ENCODE data around the gene FMNL2.

FMNL2 gene

GRCh38 chr2:152454371-152454770 is 119.4 kb downstream of the FMNL2 start:
- H3K4me3 ChIP-seq (ENCODE audit: low read length in 2 of 2) = no peak overlapping the region
- H3K27ac ChIP-seq (ENCODE audit: low read depth in 2 of 2, low read length in 2 of 2) = no peak overlapping the region
- H3K36me3 ChIP-seq (ENCODE audit: control insufficient read depth in 2 of 2, insufficient read depth in 2 of 2, low read length in 2 of 2) = no peaks in the 10 kb centered on the region
- no peaks in the 10 kb centered on the region for H3K9me3 ChIP-seq (ENCODE audit: control insufficient read depth in 2 of 2, low read length in 2 of 2)
- H3K9ac ChIP-seq (ENCODE audit: low read depth in 1 of 2, low read length in 2 of 2) = no peak overlapping the region
- H3K27me3 ChIP-seq (ENCODE audit: control insufficient read depth in 2 of 2, insufficient read depth in 2 of 2, low read length in 2 of 2) = no peaks in the 10 kb centered on the region
- no peaks in the 10 kb centered on the region for H3K4me1 ChIP-seq (ENCODE audit: control insufficient read depth in 2 of 2, insufficient read depth in 2 of 2, low read length in 2 of 2)

- H3K27me3 ChIP-seq (ENCODE audit: control insufficient read depth in 2 of 2, insufficient read depth in 2 of 2, low read length in 2 of 2) = no peaks in the 10 kb centered on the region
- no peak overlapping the region for H3K9ac ChIP-seq (ENCODE audit: low read depth in 1 of 2, low read length in 2 of 2)
- no peaks in the 10 kb centered on the region for H3K4me1 ChIP-seq (ENCODE audit: control insufficient read depth in 2 of 2, insufficient read depth in 2 of 2, low read length in 2 of 2)
- H3K27ac ChIP-seq (ENCODE audit: low read depth in 2 of 2, low read length in 2 of 2) = no peak overlapping the region
- no peak overlapping the region for H3K4me3 ChIP-seq (ENCODE audit: low read length in 2 of 2)
- no peaks in the 10 kb centered on the region for H3K9me3 ChIP-seq (ENCODE audit: control insufficient read depth in 2 of 2, low read length in 2 of 2)
- no peaks in the 10 kb centered on the region for H3K36me3 ChIP-seq (ENCODE audit: control insufficient read depth in 2 of 2, insufficient read depth in 2 of 2, low read length in 2 of 2)
Measured at GRCh38 chr2:152454960-152455359, 120.0 kb downstream of the FMNL2 start.

- Histone ChIP-seq H3K27ac (ENCODE audit: low read depth in 2 of 2, low read length in 2 of 2) (no peak overlapping the region), H3K27me3 (ENCODE audit: control insufficient read depth in 2 of 2, insufficient read depth in 2 of 2, low read length in 2 of 2) (no peaks in the 10 kb centered on the region), H3K4me3 (ENCODE audit: low read length in 2 of 2) (no peak overlapping the region), H3K9me3 (ENCODE audit: control insufficient read depth in 2 of 2, low read length in 2 of 2) (no peaks in the 10 kb centered on the region), H3K4me1 (ENCODE audit: control insufficient read depth in 2 of 2, insufficient read depth in 2 of 2, low read length in 2 of 2) (no peaks in the 10 kb centered on the region), H3K9ac (ENCODE audit: low read depth in 1 of 2, low read length in 2 of 2) (no peak overlapping the region), H3K36me3 (ENCODE audit: control insufficient read depth in 2 of 2, insufficient read depth in 2 of 2, low read length in 2 of 2) (no peaks in the 10 kb centered on the region)
Measured at GRCh38 chr2:152455738-152456137, 120.8 kb downstream of the FMNL2 start.

DNA sequence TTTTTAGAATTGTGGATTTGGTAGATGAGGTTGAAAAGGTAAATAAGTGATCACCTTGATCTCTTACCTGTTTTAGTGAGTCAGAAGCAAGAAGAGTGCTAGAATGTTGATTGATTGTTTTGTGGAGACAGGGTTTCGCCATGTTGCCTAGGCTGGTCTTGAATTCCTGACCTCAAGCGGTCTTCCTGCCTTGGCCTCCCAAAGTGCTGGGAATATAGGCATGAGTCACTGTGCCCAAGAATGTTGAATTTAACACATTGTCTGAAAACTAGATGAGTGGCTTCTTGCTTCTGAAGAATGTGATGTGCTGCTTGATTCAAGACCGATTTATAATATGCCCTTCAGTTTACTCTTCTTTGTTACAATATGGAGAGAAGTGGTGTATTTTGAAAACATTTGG is 121.3 kb downstream of the FMNL2 start:
- H3K4me3 ChIP-seq (ENCODE audit: low read length in 2 of 2) = no peak overlapping the region
- no peaks in the 10 kb centered on the region for H3K4me1 ChIP-seq (ENCODE audit: control insufficient read depth in 2 of 2, insufficient read depth in 2 of 2, low read length in 2 of 2)
- no peak overlapping the region for H3K9ac ChIP-seq (ENCODE audit: low read depth in 1 of 2, low read length in 2 of 2)
- no peaks in the 10 kb centered on the region for H3K9me3 ChIP-seq (ENCODE audit: control insufficient read depth in 2 of 2, low read length in 2 of 2)
- H3K27me3 ChIP-seq (ENCODE audit: control insufficient read depth in 2 of 2, insufficient read depth in 2 of 2, low read length in 2 of 2) = no peaks in the 10 kb centered on the region
- H3K27ac ChIP-seq (ENCODE audit: low read depth in 2 of 2, low read length in 2 of 2) = no peak overlapping the region
- no peaks in the 10 kb centered on the region for H3K36me3 ChIP-seq (ENCODE audit: control insufficient read depth in 2 of 2, insufficient read depth in 2 of 2, low read length in 2 of 2)

- Histone ChIP-seq H3K9ac (ENCODE audit: low read depth in 1 of 2, low read length in 2 of 2) (no peak overlapping the region), H3K27me3 (ENCODE audit: control insufficient read depth in 2 of 2, insufficient read depth in 2 of 2, low read length in 2 of 2) (no peaks in the 10 kb centered on the region), H3K9me3 (ENCODE audit: control insufficient read depth in 2 of 2, low read length in 2 of 2) (no peaks in the 10 kb centered on the region), H3K27ac (ENCODE audit: low read depth in 2 of 2, low read length in 2 of 2) (no peak overlapping the region), H3K36me3 (ENCODE audit: control insufficient read depth in 2 of 2, insufficient read depth in 2 of 2, low read length in 2 of 2) (no peaks in the 10 kb centered on the region), H3K4me3 (ENCODE audit: low read length in 2 of 2) (no peak overlapping the region), H3K4me1 (ENCODE audit: control insufficient read depth in 2 of 2, insufficient read depth in 2 of 2, low read length in 2 of 2) (no peaks in the 10 kb centered on the region)
Measured at GRCh38 chr2:152458441-152458940, 123.5 kb downstream of the FMNL2 start.

DNA sequence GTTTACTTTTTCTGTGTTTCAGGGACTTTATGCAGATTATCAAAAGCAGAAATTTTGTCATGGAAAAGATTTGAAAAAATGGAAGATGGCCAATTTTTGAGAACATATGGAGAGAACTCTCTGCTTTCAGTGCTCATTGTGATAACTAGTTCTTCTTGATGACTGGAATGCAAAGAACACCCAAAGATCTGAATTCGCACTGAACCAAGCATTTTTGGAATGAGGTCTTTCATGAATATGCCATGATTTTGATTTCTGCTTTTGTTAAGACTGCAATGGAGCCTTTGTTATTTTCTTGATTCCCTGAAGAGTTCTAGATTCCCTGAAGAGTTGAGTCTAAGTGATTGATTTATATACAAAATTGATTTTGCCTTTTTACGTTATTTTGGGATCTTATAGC is 124.1 kb downstream of the FMNL2 start:
- no peaks in the 10 kb centered on the region for H3K27me3 ChIP-seq (ENCODE audit: control insufficient read depth in 2 of 2, insufficient read depth in 2 of 2, low read length in 2 of 2)
- no peak overlapping the region for H3K27ac ChIP-seq (ENCODE audit: low read depth in 2 of 2, low read length in 2 of 2)
- no peak overlapping the region for H3K4me3 ChIP-seq (ENCODE audit: low read length in 2 of 2)
- no peak overlapping the region for H3K9ac ChIP-seq (ENCODE audit: low read depth in 1 of 2, low read length in 2 of 2)
- H3K36me3 ChIP-seq (ENCODE audit: control insufficient read depth in 2 of 2, insufficient read depth in 2 of 2, low read length in 2 of 2) = no peaks in the 10 kb centered on the region
- H3K9me3 ChIP-seq (ENCODE audit: control insufficient read depth in 2 of 2, low read length in 2 of 2) = no peaks in the 10 kb centered on the region
- H3K4me1 ChIP-seq (ENCODE audit: control insufficient read depth in 2 of 2, insufficient read depth in 2 of 2, low read length in 2 of 2) = no peaks in the 10 kb centered on the region

DNA sequence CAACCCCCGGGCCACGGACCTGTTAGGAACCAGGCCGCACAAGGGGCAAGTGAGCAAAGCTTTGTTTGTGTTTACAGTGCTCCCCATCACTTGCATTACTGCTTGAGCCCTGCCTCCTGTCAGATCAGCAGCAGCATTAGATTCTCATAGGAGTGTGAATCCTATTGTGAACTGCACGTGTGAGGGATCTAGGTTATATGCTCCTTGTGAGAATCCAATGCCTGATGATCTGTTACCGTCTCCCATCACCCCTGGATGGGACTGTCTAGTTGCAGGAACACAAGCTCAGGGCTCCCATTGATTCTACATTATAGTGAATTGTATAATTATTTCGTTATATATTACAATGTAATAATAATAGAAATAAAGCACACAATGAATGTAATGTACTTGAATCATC is 125.6 kb downstream of the FMNL2 start:
- Histone ChIP-seq H3K9ac (ENCODE audit: low read depth in 1 of 2, low read length in 2 of 2) (no peak overlapping the region), H3K4me3 (ENCODE audit: low read length in 2 of 2) (no peak overlapping the region), H3K36me3 (ENCODE audit: control insufficient read depth in 2 of 2, insufficient read depth in 2 of 2, low read length in 2 of 2) (no peaks in the 10 kb centered on the region), H3K4me1 (ENCODE audit: control insufficient read depth in 2 of 2, insufficient read depth in 2 of 2, low read length in 2 of 2) (no peaks in the 10 kb centered on the region), H3K27me3 (ENCODE audit: control insufficient read depth in 2 of 2, insufficient read depth in 2 of 2, low read length in 2 of 2) (no peaks in the 10 kb centered on the region), H3K9me3 (ENCODE audit: control insufficient read depth in 2 of 2, low read length in 2 of 2) (no peaks in the 10 kb centered on the region), H3K27ac (ENCODE audit: low read depth in 2 of 2, low read length in 2 of 2) (no peak overlapping the region)

- Histone ChIP-seq H3K36me3 (ENCODE audit: control insufficient read depth in 2 of 2, insufficient read depth in 2 of 2, low read length in 2 of 2) (no peaks in the 10 kb centered on the region), H3K4me3 (ENCODE audit: low read length in 2 of 2) (no peak overlapping the region), H3K27me3 (ENCODE audit: control insufficient read depth in 2 of 2, insufficient read depth in 2 of 2, low read length in 2 of 2) (no peaks in the 10 kb centered on the region), H3K4me1 (ENCODE audit: control insufficient read depth in 2 of 2, insufficient read depth in 2 of 2, low read length in 2 of 2) (no peaks in the 10 kb centered on the region), H3K27ac (ENCODE audit: low read depth in 2 of 2, low read length in 2 of 2) (no peak overlapping the region), H3K9ac (ENCODE audit: low read depth in 1 of 2, low read length in 2 of 2) (no peak overlapping the region), H3K9me3 (ENCODE audit: control insufficient read depth in 2 of 2, low read length in 2 of 2) (no peaks in the 10 kb centered on the region)
Measured at GRCh38 chr2:152462120-152462519, 127.1 kb downstream of the FMNL2 start.

DNA sequence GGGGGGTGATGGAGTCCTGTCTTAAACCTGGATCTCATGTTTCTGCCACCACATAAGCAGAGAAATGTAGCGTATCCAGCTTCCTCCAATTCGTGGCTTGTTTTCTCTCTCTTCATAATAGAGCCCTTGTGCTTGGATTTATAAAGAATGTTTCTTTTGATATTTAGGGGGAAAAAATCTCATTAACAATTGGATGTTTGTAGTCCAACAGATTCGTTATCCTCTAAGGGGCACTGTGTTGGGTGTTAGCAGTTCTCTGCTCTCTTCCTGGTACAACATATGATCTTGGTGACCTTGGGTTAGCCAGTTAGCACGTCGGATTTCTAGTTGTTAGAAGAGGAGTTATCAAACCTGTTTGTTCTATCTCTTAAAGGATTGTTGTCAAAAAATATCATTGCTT is 127.8 kb downstream of the FMNL2 start:
- H3K4me1 ChIP-seq (ENCODE audit: control insufficient read depth in 2 of 2, insufficient read depth in 2 of 2, low read length in 2 of 2) = peaks cover 0 to 5% of the 10 kb centered on the region in 2 donors
- no peaks in the 10 kb centered on the region for H3K9me3 ChIP-seq (ENCODE audit: control insufficient read depth in 2 of 2, low read length in 2 of 2)
- H3K9ac ChIP-seq (ENCODE audit: low read depth in 1 of 2, low read length in 2 of 2) = no peak overlapping the region
- no peaks in the 10 kb centered on the region for H3K27me3 ChIP-seq (ENCODE audit: control insufficient read depth in 2 of 2, insufficient read depth in 2 of 2, low read length in 2 of 2)
- no peak overlapping the region for H3K27ac ChIP-seq (ENCODE audit: low read depth in 2 of 2, low read length in 2 of 2)
- no peaks in the 10 kb centered on the region for H3K36me3 ChIP-seq (ENCODE audit: control insufficient read depth in 2 of 2, insufficient read depth in 2 of 2, low read length in 2 of 2)
- no peak overlapping the region for H3K4me3 ChIP-seq (ENCODE audit: low read length in 2 of 2)

GRCh38 chr2:152464851-152465470 is 130.0 kb downstream of the FMNL2 start:
- no peaks in the 10 kb centered on the region for H3K27me3 ChIP-seq (ENCODE audit: control insufficient read depth in 2 of 2, insufficient read depth in 2 of 2, low read length in 2 of 2)
- no peak overlapping the region for H3K4me3 ChIP-seq (ENCODE audit: low read length in 2 of 2)
- H3K27ac ChIP-seq (ENCODE audit: low read depth in 2 of 2, low read length in 2 of 2) = no peak overlapping the region
- no peaks in the 10 kb centered on the region for H3K9me3 ChIP-seq (ENCODE audit: control insufficient read depth in 2 of 2, low read length in 2 of 2)
- no peaks in the 10 kb centered on the region for H3K36me3 ChIP-seq (ENCODE audit: control insufficient read depth in 2 of 2, insufficient read depth in 2 of 2, low read length in 2 of 2)
- no peak overlapping the region for H3K9ac ChIP-seq (ENCODE audit: low read depth in 1 of 2, low read length in 2 of 2)
- peaks cover 9 to 10% of the 10 kb centered on the region in 2 donors for H3K4me1 ChIP-seq (ENCODE audit: control insufficient read depth in 2 of 2, insufficient read depth in 2 of 2, low read length in 2 of 2)

DNA sequence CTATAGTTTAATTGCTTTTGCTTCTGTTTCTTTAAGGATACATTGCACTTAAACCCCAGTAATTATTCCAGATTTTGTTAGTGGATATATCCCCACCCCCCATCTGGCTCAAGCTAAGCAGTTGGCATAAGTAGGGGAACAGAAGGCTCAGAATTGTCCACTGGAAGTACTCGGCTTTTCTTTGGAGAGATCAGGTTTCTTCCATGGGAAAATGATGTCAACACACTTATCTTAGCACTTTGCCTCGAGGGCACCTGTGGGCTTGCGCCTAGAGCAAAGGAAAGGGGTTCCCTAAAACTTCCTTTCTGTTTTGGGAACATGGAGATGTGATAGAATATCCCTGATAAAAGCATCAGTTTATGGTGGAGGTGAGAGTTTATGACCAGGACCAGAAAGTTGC is 130.6 kb downstream of the FMNL2 start:
- H3K27ac ChIP-seq (ENCODE audit: low read depth in 2 of 2, low read length in 2 of 2) = no peak overlapping the region

More for the DNA sequence above, 130.6 kb downstream of the FMNL2 start:
- Histone ChIP-seq H3K4me3 (ENCODE audit: low read length in 2 of 2) (no peak overlapping the region), H3K4me1 (ENCODE audit: control insufficient read depth in 2 of 2, insufficient read depth in 2 of 2, low read length in 2 of 2) (peaks cover 9 to 10% of the 10 kb centered on the region in 2 donors), H3K9ac (ENCODE audit: low read depth in 1 of 2, low read length in 2 of 2) (no peak overlapping the region), H3K27me3 (ENCODE audit: control insufficient read depth in 2 of 2, insufficient read depth in 2 of 2, low read length in 2 of 2) (no peaks in the 10 kb centered on the region), H3K36me3 (ENCODE audit: control insufficient read depth in 2 of 2, insufficient read depth in 2 of 2, low read length in 2 of 2) (no peaks in the 10 kb centered on the region), H3K9me3 (ENCODE audit: control insufficient read depth in 2 of 2, low read length in 2 of 2) (no peaks in the 10 kb centered on the region)
